Measurements from ENCODE around the gene YES1. TPM values are rescaled to one million over a fixed set of nuclear protein-coding genes. Genes with fewer than 3 reads are reported as not detected.
"Not testable (repeated sequence)": the region's sequence is repeated elsewhere in the genome, so short reads cannot be mapped to it uniquely, and the experiment has no call there.

Gene YES1
- total RNA-seq, 2 experiments from 2014 or later: not detected

GRCh38 chr18:765764-766549 is 46.1 kb downstream of the YES1 start:
- Histone ChIP-seq H3K4me3 (ENCODE audit: low read depth, low read length, poor library complexity, severe bottlenecking) (no peak overlapping the region), H4K20me1 (ENCODE audit: insufficient read depth, low read length) (no peaks in the 10 kb centered on the region), H3K36me3 (ENCODE audit: insufficient read depth, low read length) (no peaks in the 10 kb centered on the region), H3K4me2 (ENCODE audit: low read length) (no peak overlapping the region), H3K27ac (ENCODE audit: low read depth, low read length, poor library complexity, severe bottlenecking) (no peak overlapping the region), H3K9me2 (ENCODE audit: insufficient read depth, low read length) (no peaks in the 10 kb centered on the region), H3K4me1 (ENCODE audit: insufficient read depth, low read length, poor library complexity, severe bottlenecking) (no peaks in the 10 kb centered on the region), H3K79me2 (ENCODE audit: insufficient read depth, low read depth, low read length) (no peaks in the 10 kb centered on the region), H2AFZ (ENCODE audit: low read length) (no peak overlapping the region), H3K9me3 (ENCODE audit: low read length) (no peaks in the 10 kb centered on the region)
- no peak for TF ChIP-seq CTCF (conservative IDR thresholded peaks at IDR 0.05; ENCODE audit: low read length)
- TF ChIP-seq EZH2phosphoT487 (IDR thresholded peaks at IDR 0.05; ENCODE audit: borderline replicate concordance, low read depth, low read length): no peak
- intact Hi-C loops (cut with micrococcal nuclease; ENCODE audit: unreplicated experiment): no loop called here
- CTCF ChIA-PET (ENCODE audit: unreplicated experiment): no interaction called here
- no peak for DNase-seq (ENCODE audit: low spot score)
- POLR2A ChIA-PET: no interaction called here
- no TSS peak for BruUV-seq (replicated peaks)

- H3K79me2 ChIP-seq (ENCODE audit: insufficient read depth, low read depth, low read length); H4K20me1 ChIP-seq (ENCODE audit: insufficient read depth, low read length); CTCF ChIA-PET (ENCODE audit: unreplicated experiment); H3K9me3 ChIP-seq (ENCODE audit: low read length); H3K4me2 ChIP-seq (ENCODE audit: low read length); BruUV-seq (replicated peaks); H3K36me3 ChIP-seq (ENCODE audit: insufficient read depth, low read length); POLR2A ChIA-PET; H2AFZ ChIP-seq (ENCODE audit: low read length); H3K4me1 ChIP-seq (ENCODE audit: insufficient read depth, low read length, poor library complexity, severe bottlenecking); DNase-seq (ENCODE audit: low spot score); intact Hi-C loops (cut with micrococcal nuclease; ENCODE audit: unreplicated experiment); H3K4me3 ChIP-seq (ENCODE audit: low read depth, low read length, poor library complexity, severe bottlenecking); H3K9me2 ChIP-seq (ENCODE audit: insufficient read depth, low read length); H3K27ac ChIP-seq (ENCODE audit: low read depth, low read length, poor library complexity, severe bottlenecking): not testable (repeated sequence)
Observed at GRCh38 chr18:759864-760263, 52.2 kb downstream of the YES1 start.

GRCh38 chr18:755506-755905 is 56.5 kb downstream of the YES1 start:
- Histone ChIP-seq H2AFZ (ENCODE audit: low read length) (no peak overlapping the region), H3K36me3 (ENCODE audit: insufficient read depth, low read length) (no peaks in the 10 kb centered on the region), H3K4me2 (ENCODE audit: low read length) (no peak overlapping the region), H3K4me3 (ENCODE audit: low read depth, low read length, poor library complexity, severe bottlenecking) (no peak overlapping the region), H4K20me1 (ENCODE audit: insufficient read depth, low read length) (no peaks in the 10 kb centered on the region), H3K9me3 (ENCODE audit: low read length) (no peaks in the 10 kb centered on the region), H3K27ac (ENCODE audit: low read depth, low read length, poor library complexity, severe bottlenecking) (no peak overlapping the region), H3K9me2 (ENCODE audit: insufficient read depth, low read length) (no peaks in the 10 kb centered on the region), H3K79me2 (ENCODE audit: insufficient read depth, low read depth, low read length) (no peaks in the 10 kb centered on the region), H3K4me1 (ENCODE audit: insufficient read depth, low read length, poor library complexity, severe bottlenecking) (no peaks in the 10 kb centered on the region)
- TF ChIP-seq EZH2phosphoT487 (IDR thresholded peaks at IDR 0.05; ENCODE audit: borderline replicate concordance, low read depth, low read length): no peak
- ChIA-PET CTCF (ENCODE audit: unreplicated experiment) (no interaction called here), POLR2A (no interaction called here)
- no peak for DNase-seq (ENCODE audit: low spot score)
- intact Hi-C loops (cut with micrococcal nuclease; ENCODE audit: unreplicated experiment): no loop called here
- BruUV-seq (replicated peaks): no TSS peak

All from OCI-LY7 (cell line).